Mesodermal cell (in vitro differentiated cells): Measurements from ENCODE around the gene BCL2L1.

Source experiments
- H3K27ac ChIP-seq: 2 replicates; pipeline ENCODE4 v1.7.0; 2013; ENCODE audit warnings: mild to moderate bottlenecking, low read depth, low read length, moderate library complexity; ENCODE audit not compliant: severe bottlenecking
- H3K36me3 ChIP-seq: 2 replicates; pipeline ENCODE4 v1.7.1; 2013; ENCODE audit warnings: mild to moderate bottlenecking, low read length, moderate library complexity; ENCODE audit not compliant: control insufficient read depth, insufficient read depth
- H3K4me1 ChIP-seq: one replicate; pipeline ENCODE4 v1.7.1; 2013; ENCODE audit warnings: mild to moderate bottlenecking, low read length; ENCODE audit not compliant: insufficient read depth, control insufficient read depth, poor library complexity, severe bottlenecking
- H3K4me3 ChIP-seq: 2 replicates; pipeline ENCODE4 v1.7.0; 2013; ENCODE audit warnings: low read length, control low read depth, mild to moderate bottlenecking; ENCODE audit not compliant: insufficient read depth, poor library complexity, severe bottlenecking; ENCODE audit errors: extremely low read depth
- H3K9me3 ChIP-seq: 2 replicates; pipeline ENCODE4 v1.7.1; 2013; ENCODE audit warnings: mild to moderate bottlenecking, low read length, moderate library complexity; ENCODE audit not compliant: control insufficient read depth
- WGBS, 2 experiments: methylation state at CpG; one replicate each; pipeline ENCODE4 v1.1.5; 2013; ENCODE audit warnings: missing lambda C conversion rate in 2 of 2; ENCODE audit not compliant: insufficient coverage in 2 of 2; 5-methylcytosine and 5-hydroxymethylcytosine counted together

Gene BCL2L1

DNA sequence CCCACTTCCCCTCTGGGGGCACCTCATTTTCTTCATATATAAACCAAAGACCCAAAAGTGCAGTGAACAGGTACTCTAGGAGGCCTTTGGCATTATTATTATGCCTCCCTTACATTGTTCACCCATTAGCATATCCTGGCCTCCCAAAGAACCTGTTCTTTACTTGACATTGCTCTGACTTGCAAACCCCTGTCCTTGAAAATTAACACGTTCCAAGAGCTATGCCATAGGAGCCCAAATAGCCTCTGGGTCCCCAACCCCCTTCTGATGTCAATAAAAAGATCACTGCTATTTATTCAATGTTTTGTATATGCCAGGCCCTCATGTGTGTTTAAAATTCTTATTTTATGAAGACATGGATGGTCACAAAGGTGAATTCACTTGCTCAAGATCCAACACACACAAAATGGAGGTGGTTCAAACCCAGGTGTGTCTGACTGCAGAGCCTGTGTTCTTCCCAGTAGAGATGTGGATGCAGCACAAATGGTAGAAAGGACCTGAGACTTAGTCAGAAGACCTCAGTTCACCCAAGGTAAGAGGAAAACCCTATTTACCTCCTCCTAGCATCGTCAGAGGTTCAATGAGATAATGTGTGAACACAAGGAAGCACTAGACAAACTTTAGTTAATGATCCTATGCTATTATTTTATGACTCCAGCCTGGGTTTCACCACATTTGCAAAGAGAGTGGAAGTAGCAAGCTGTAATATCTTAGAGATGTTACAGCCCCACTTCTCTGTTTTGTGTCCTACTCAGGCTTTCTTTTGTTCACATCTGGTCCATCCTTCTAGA lies 36.6 kb downstream of the BCL2L1 start:
- no peak overlapping the region for H3K4me3 ChIP-seq
- H3K9me3 ChIP-seq: no peaks in the 10 kb centered on the region
- WGBS, 2 experiments: 86 to 100% methylated on average over 1 of the region's 2 CpGs
- peaks cover 22% of the 10 kb centered on the region for H3K4me1 ChIP-seq
- no peak overlapping the region for H3K27ac ChIP-seq
- H3K36me3 ChIP-seq: peaks cover 58% of the 10 kb centered on the region

DNA sequence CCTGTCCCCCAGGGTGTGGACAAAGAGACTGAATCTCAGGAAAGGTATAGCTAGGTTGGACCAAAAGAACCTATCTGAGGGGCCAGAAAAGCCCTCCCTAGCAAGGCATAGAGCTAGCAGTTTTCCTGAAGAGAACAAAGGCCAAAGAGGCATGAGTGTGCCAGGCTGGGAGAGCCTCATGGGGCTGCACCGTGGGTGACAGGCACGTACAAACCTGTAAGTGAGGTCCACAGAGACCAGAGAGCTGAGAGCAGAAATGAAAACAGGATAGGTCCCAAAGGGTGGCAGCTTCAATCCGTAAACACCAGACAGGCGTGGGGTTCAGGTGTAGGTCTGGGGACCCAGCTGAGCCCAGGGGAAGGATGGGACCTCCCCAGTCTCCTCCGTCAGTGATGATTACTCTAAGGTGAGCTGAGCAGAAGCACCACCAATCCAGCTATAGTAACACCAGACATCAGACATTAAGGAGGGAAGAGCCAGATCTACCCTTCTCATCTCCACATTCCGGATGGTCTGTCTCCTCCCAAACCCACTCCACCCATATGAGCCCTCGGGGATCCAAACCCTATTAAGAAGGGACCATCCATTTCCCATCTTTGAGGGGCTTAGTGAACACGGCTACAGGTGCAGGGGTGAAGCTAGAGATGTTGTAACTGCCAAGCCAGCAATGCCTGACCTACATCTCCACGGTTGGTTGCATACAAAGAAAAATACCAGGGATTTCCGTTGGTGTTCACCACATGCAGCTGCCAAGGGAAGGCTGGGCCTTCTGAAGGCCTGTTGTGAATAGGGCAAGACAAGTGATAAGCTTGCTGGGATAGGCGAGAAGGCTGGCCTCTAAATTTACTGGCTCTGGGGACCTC lies 38.3 kb downstream of the BCL2L1 start:
- no peak overlapping the region for H3K4me3 ChIP-seq
- H3K27ac ChIP-seq: no peak overlapping the region
- H3K4me1 ChIP-seq: peaks cover 37% of the 10 kb centered on the region
- no peaks in the 10 kb centered on the region for H3K9me3 ChIP-seq
- peaks cover 60% of the 10 kb centered on the region for H3K36me3 ChIP-seq
- 93 to 95% methylated on average over 8 to 10 of the region's 11 CpGs for WGBS, 2 experiments

DNA sequence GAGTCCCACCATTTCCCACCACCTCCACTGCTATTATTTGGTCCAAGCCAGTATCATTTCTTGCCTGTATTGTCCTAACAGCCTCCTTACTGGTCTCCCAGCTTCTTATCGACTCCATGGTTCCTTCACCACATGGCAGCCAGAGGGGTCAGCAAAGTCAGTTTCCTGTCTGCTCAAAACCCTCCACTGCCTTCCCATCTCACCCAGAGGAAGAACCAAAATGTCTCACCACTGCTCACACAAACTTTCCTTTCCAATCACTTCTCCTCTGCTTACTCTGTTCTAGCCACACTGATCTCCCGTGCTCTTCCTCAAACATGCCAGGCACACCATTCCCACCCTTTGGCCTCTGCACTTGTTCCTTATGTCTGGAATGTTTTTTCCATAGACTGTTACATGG lies 39.7 kb downstream of the BCL2L1 start:
- Histone ChIP-seq H3K27ac (no peak overlapping the region), H3K4me3 (no peak overlapping the region), H3K4me1 (peaks cover 52% of the 10 kb centered on the region), H3K36me3 (peaks cover 55% of the 10 kb centered on the region), H3K9me3 (no peaks in the 10 kb centered on the region)
- 97 to 100% methylated on average over 2 of the region's 2 CpGs for WGBS, 2 experiments

DNA sequence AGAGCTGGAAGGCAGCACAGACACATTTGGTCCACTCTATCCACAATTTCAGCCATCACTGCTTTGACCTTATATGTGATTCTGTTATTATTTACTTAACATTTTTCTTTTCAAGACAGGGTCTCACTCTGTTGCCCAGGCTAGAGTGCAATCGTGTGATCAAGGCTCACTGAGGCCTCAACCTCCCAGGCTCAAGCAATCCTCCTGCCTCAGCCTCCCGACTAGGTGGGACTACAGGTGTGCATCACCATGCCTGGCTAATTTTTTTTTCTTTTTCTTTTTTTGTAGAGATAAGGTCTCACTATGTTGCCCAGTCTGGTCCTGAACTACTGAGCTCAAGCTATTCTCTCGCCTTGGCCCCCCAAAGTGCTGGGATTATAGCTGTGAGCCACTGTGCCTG lies 40.3 kb downstream of the BCL2L1 start:
- peaks cover 57% of the 10 kb centered on the region for H3K4me1 ChIP-seq
- no peak overlapping the region for H3K27ac ChIP-seq
- H3K9me3 ChIP-seq: no peaks in the 10 kb centered on the region
- H3K4me3 ChIP-seq: no peak overlapping the region
- 86 to 90% methylated on average over 1 to 2 of the region's 3 CpGs for WGBS, 2 experiments
- peaks cover 55% of the 10 kb centered on the region for H3K36me3 ChIP-seq

DNA sequence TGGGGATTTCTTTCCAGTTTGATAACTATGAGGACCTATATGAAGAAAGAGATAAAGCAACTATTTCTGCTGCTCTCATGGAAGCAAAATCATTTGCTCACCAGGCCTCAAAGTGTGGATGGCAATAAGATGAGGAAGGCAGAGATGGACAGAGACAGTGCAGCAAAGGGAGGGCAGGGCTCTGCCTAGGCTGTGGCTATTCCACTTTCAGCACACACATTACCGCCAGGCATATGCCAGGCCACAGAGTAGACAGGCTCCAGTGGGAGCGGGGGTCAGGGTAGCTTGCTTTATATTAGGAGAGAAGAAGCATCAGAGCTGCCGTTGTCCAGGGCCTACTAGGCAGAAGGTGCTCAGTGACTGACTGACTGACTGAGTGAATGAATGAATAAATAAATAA lies 40.9 kb downstream of the BCL2L1 start:
- no peak overlapping the region for H3K27ac ChIP-seq
- H3K36me3 ChIP-seq: peaks cover 51% of the 10 kb centered on the region
- H3K4me3 ChIP-seq: no peak overlapping the region
- 89 to 97% methylated on average over 3 of the region's 3 CpGs for WGBS, 2 experiments
- peaks cover 63% of the 10 kb centered on the region for H3K4me1 ChIP-seq
- H3K9me3 ChIP-seq: no peaks in the 10 kb centered on the region

DNA sequence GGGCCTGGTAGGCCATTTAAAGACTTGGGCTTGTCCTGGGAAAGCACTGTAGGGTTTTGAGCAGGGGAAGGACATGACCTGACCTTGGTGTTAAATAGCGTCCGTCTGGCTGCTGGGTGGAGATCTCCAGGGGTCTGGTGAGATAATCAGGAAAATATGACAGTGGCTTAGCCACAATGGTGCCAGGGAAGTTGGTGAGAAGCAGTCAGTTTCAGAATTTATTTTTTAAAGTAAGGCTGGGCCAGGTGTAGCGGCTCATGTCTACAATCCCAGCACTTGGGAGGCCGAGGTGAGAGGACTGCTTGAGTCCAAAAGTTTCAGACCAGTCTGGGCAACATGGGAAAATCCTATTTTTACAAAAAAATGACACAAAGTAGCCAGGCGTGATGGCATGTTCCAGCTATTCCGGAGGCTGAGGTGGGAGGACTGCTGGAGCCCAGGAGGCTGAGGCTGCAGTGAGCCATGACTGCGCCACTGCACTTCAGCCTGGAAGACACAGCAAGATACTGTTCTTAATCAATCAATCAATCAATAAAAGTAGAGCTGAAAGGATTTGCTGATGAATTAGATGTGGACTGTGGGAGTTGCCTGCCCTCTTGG lies 41.4 kb downstream of the BCL2L1 start:
- peaks cover 51% of the 10 kb centered on the region for H3K36me3 ChIP-seq
- WGBS, 2 experiments: 95 to 97% methylated on average over 5 to 6 of the region's 7 CpGs
- H3K9me3 ChIP-seq: no peaks in the 10 kb centered on the region
- H3K27ac ChIP-seq: no peak overlapping the region
- H3K4me1 ChIP-seq: peaks cover 66% of the 10 kb centered on the region
- H3K4me3 ChIP-seq: no peak overlapping the region

DNA sequence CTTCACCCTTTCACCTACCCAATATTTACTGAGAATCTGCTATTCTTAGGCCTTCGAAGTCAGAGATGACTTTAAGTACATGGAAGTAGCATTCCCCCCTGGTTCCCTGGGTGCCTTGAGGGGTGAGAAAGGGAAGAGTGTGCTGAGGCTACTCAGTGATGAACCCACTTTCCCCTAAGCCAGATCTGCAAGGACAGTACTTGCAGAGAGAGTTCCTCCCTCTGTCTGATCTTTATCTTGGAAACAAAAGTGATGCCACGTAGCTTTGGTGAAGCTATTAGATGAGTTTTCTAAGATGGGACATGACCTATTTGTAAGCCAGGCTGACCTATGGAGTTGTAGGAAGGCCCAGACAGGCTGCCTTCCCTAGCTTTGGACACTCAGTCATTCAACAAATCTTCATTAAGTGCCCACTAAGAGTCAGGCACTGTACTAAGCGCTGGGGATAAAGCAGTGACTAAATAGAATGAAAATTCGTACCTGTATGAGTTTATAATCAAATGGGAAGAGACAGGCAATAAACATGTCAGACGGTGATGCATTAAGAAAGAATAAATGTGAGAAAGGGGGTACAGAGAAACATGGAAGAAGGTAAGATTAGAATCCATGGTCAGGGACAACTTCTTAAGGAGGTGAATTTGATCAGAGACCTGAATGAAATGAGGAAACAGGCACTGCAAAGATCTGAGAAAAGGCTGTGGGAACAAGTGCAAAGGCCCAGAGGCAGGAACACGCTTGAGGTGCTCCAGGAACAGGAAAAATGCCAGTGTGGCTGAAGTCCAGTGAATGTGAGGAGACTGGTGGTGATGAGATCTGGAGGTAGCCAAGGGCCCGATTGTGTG lies 42.2 kb downstream of the BCL2L1 start:
- peaks cover 68% of the 10 kb centered on the region for H3K4me1 ChIP-seq
- H3K27ac ChIP-seq: no peak overlapping the region
- no peaks in the 10 kb centered on the region for H3K9me3 ChIP-seq
- H3K4me3 ChIP-seq: no peak overlapping the region
- WGBS, 2 experiments: 94 to 98% methylated on average over 5 to 6 of the region's 7 CpGs
- H3K36me3 ChIP-seq: peaks cover 46% of the 10 kb centered on the region

DNA sequence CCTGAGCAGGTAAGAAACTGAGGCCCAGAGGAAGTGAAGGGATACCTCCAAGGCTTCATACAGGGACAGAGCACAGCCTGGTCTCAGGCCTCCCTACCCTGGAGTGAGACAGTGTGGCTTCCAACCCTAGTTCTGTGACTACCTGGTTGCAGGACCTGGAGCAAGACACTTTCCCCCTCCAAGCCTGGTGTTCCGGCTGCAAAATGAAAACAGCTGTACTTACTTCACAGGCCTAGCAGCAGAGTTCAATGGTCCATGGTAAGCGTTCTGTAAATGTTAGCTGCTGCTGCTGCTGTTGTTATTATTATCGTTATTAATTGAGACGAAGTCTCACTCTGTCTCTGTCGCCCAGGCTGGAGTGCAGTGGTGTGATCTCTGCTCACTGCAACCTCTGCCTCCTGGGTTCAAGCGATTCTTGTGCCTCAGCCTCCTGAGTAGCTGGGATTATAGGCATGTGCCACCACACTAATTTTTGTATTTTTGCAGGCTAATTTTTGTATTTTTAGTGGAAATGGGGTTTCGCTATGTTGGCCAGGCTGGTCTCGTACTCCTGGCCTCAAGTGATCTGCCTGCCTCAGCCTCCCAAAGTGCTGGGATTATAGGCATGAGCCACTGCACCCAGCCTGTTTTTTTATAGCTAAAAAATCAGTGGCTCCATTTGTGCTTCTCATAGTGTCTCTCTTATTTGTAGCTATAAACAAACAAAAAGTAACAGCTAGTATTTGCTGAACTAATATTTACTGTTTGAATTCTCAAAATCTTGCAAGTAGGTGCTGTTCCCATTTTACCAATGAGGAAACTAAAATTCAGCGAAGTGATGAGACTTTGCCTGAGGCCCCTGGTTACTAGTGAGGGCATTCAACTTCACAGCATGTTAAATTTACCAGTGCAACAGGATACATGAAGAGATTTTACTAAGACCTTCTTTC lies 43.0 kb downstream of the BCL2L1 start:
- Histone ChIP-seq H3K4me1 (peaks cover 76% of the 10 kb centered on the region), H3K36me3 (peaks cover 43% of the 10 kb centered on the region), H3K9me3 (no peaks in the 10 kb centered on the region), H3K27ac (peak overlapping the region; percentile 85), H3K4me3 (no peak overlapping the region)
- 95 to 100% methylated on average over 6 to 8 of the region's 9 CpGs for WGBS, 2 experiments

DNA sequence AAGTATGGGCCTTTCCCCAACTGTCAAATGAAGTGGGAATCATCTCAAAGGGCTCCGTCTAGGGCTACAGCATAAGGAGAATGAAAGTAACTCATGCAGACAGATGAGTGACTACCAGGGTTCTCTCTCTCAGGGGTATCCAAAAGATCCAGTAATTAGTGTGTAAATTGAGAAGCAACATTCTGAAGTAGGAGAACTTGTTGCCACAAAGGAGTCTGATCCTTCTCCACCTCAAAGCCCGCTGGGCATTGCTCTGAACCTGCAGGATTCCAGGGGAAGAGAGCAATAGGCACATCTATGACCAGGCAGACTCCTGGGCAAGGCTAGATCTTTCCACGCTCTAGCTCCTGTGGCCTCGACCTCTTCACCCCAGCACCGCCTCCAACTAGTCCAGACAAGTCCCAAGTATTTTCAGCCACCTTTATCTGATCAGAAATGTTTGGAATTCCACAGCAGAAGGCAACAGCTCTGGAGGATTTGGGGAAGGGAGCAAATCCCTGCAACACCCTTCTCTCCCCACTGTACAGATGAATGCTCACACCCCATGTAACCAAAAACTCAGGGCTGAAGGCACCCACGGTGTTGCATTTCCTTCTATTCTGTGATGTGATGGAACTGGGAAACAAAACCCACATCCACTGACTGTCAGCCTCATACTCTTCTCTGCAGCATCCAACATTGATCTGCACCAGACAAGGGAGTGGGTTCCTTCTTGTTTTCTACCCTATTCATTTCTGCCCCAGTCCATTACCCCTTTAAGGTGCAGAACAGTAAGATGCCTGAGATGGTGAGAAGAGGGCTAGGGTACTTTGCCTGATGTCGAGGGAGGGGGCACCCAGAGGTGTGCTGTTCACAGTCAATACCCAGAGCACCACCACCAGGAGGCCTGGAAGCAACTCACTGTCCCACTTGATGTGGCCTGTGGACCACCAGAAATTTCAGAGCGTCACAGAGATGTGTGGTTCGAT lies 44.0 kb downstream of the BCL2L1 start:
- no peaks in the 10 kb centered on the region for H3K9me3 ChIP-seq
- WGBS, 2 experiments: 79 to 82% methylated on average over 7 to 8 of the region's 9 CpGs
- H3K27ac ChIP-seq: peak overlapping the region; percentile 85
- H3K36me3 ChIP-seq: peaks cover 40% of the 10 kb centered on the region
- peaks cover 82% of the 10 kb centered on the region for H3K4me1 ChIP-seq
- H3K4me3 ChIP-seq: no peak overlapping the region
